ENCODE data around the gene CAVIN2. TPM values are rescaled to one million over a fixed set of nuclear protein-coding genes. Genes with fewer than 3 reads are reported as not detected.

Gene CAVIN2
- polyA plus RNA-seq, 1 donor from 2014 or later: not detected

- Histone ChIP-seq H3K4me2 (ENCODE audit: low read length) (no peak overlapping the region), H3K36me3 (ENCODE audit: insufficient read depth, low read length) (no peaks in the 10 kb centered on the region), H3K9ac (ENCODE audit: low read length) (no peak overlapping the region), H3K27me3 (ENCODE audit: insufficient read depth, low read depth, low read length) (no peaks in the 10 kb centered on the region), H3K9me2 (ENCODE audit: insufficient read depth, low read length) (no peaks in the 10 kb centered on the region), H3K79me2 (replicated peaks; ENCODE audit: insufficient read depth, low read length) (no peaks in the 10 kb centered on the region), H3F3A (ENCODE audit: insufficient read depth, low read length, poor library complexity, severe bottlenecking) (no peaks in the 10 kb centered on the region), H3K27ac (ENCODE audit: low read length) (no peak overlapping the region), H3K9me3 (ENCODE audit: low read length) (no peaks in the 10 kb centered on the region), H4K20me1 (ENCODE audit: insufficient read depth) (no peaks in the 10 kb centered on the region), H3K4me3 (ENCODE audit: low read length) (no peak overlapping the region), H2AFZ (ENCODE audit: low read depth, low read length) (no peak overlapping the region)
- TF ChIP-seq MXI1 (conservative IDR thresholded peaks at IDR 0.05; ENCODE audit: poor library complexity, severe bottlenecking): no peak
- TF ChIP-seq TAF1 (IDR thresholded peaks at IDR 0.05; ENCODE audit: low read depth): no peak
- no peak for TF ChIP-seq EP300 (conservative IDR thresholded peaks at IDR 0.05; ENCODE audit: poor library complexity, severe bottlenecking)
- TF ChIP-seq, protein P1, sequence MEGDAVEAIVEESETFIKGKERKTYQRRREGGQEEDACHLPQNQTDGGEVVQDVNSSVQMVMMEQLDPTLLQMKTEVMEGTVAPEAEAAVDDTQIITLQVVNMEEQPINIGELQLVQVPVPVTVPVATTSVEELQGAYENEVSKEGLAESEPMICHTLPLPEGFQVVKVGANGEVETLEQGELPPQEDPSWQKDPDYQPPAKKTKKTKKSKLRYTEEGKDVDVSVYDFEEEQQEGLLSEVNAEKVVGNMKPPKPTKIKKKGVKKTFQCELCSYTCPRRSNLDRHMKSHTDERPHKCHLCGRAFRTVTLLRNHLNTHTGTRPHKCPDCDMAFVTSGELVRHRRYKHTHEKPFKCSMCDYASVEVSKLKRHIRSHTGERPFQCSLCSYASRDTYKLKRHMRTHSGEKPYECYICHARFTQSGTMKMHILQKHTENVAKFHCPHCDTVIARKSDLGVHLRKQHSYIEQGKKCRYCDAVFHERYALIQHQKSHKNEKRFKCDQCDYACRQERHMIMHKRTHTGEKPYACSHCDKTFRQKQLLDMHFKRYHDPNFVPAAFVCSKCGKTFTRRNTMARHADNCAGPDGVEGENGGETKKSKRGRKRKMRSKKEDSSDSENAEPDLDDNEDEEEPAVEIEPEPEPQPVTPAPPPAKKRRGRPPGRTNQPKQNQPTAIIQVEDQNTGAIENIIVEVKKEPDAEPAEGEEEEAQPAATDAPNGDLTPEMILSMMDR (IDR thresholded peaks at IDR 0.05; ENCODE audit: poor library complexity, severe bottlenecking): no peak
- TF ChIP-seq RAD21 (conservative IDR thresholded peaks at IDR 0.05): no peak
- no peak for TF ChIP-seq POLR2AphosphoS5 (IDR thresholded peaks at IDR 0.05)
- TF ChIP-seq, protein P2, sequence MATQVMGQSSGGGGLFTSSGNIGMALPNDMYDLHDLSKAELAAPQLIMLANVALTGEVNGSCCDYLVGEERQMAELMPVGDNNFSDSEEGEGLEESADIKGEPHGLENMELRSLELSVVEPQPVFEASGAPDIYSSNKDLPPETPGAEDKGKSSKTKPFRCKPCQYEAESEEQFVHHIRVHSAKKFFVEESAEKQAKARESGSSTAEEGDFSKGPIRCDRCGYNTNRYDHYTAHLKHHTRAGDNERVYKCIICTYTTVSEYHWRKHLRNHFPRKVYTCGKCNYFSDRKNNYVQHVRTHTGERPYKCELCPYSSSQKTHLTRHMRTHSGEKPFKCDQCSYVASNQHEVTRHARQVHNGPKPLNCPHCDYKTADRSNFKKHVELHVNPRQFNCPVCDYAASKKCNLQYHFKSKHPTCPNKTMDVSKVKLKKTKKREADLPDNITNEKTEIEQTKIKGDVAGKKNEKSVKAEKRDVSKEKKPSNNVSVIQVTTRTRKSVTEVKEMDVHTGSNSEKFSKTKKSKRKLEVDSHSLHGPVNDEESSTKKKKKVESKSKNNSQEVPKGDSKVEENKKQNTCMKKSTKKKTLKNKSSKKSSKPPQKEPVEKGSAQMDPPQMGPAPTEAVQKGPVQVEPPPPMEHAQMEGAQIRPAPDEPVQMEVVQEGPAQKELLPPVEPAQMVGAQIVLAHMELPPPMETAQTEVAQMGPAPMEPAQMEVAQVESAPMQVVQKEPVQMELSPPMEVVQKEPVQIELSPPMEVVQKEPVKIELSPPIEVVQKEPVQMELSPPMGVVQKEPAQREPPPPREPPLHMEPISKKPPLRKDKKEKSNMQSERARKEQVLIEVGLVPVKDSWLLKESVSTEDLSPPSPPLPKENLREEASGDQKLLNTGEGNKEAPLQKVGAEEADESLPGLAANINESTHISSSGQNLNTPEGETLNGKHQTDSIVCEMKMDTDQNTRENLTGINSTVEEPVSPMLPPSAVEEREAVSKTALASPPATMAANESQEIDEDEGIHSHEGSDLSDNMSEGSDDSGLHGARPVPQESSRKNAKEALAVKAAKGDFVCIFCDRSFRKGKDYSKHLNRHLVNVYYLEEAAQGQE (IDR thresholded peaks at IDR 0.05; ENCODE audit: borderline replicate concordance): no peak
- no peak for TF ChIP-seq EZH2 (IDR thresholded peaks at IDR 0.05; ENCODE audit: borderline replicate concordance, insufficient read depth, low read length, poor library complexity, severe bottlenecking)
- no peak for TF ChIP-seq SMC3 (conservative IDR thresholded peaks at IDR 0.05; ENCODE audit: poor library complexity)
Observed at GRCh38 chr2:191804766-191805165, 42.1 kb downstream of the CAVIN2 start.

- Histone ChIP-seq H3K4me3 (ENCODE audit: low read length) (no peak overlapping the region), H3K9me3 (ENCODE audit: low read length) (no peaks in the 10 kb centered on the region), H3K4me2 (ENCODE audit: low read length) (no peak overlapping the region), H2AFZ (ENCODE audit: low read depth, low read length) (no peak overlapping the region), H3K9me2 (ENCODE audit: insufficient read depth, low read length) (no peaks in the 10 kb centered on the region), H3K79me2 (replicated peaks; ENCODE audit: insufficient read depth, low read length) (no peaks in the 10 kb centered on the region), H3K27ac (ENCODE audit: low read length) (no peak overlapping the region), H3F3A (ENCODE audit: insufficient read depth, low read length, poor library complexity, severe bottlenecking) (no peaks in the 10 kb centered on the region), H3K36me3 (ENCODE audit: insufficient read depth, low read length) (no peaks in the 10 kb centered on the region), H3K27me3 (ENCODE audit: insufficient read depth, low read depth, low read length) (no peaks in the 10 kb centered on the region), H4K20me1 (ENCODE audit: insufficient read depth) (no peaks in the 10 kb centered on the region), H3K9ac (ENCODE audit: low read length) (no peak overlapping the region)
- no peak for TF ChIP-seq RAD21 (conservative IDR thresholded peaks at IDR 0.05)
- TF ChIP-seq SMC3 (conservative IDR thresholded peaks at IDR 0.05; ENCODE audit: poor library complexity): no peak
- TF ChIP-seq, protein P1 (IDR thresholded peaks at IDR 0.05; ENCODE audit: poor library complexity, severe bottlenecking): no peak
- no peak for TF ChIP-seq EP300 (conservative IDR thresholded peaks at IDR 0.05; ENCODE audit: poor library complexity, severe bottlenecking)
- TF ChIP-seq TAF1 (IDR thresholded peaks at IDR 0.05; ENCODE audit: low read depth): no peak
- TF ChIP-seq, protein P2 (IDR thresholded peaks at IDR 0.05; ENCODE audit: borderline replicate concordance): no peak
- no peak for TF ChIP-seq EZH2 (IDR thresholded peaks at IDR 0.05; ENCODE audit: borderline replicate concordance, insufficient read depth, low read length, poor library complexity, severe bottlenecking)
- no peak for TF ChIP-seq MXI1 (conservative IDR thresholded peaks at IDR 0.05; ENCODE audit: poor library complexity, severe bottlenecking)
- no peak for TF ChIP-seq POLR2AphosphoS5 (IDR thresholded peaks at IDR 0.05)
Observed at GRCh38 chr2:191803007-191803406, 43.9 kb downstream of the CAVIN2 start.
